HG03108 (cell line): ENCODE data around the gene NRDC.
"Not testable (repeated sequence)": the region's sequence is repeated elsewhere in the genome, so short reads cannot be mapped to it uniquely, and the experiment has no call there.

Experiments used
- ATAC-seq: cut with Tn5 transposase; IDR thresholded peaks from one replicate; pipeline ENCODE4 v1.9.1; 2021; ENCODE audit warnings: moderate library complexity; ENCODE audit not compliant: unreplicated experiment

Gene NRDC

DNA sequence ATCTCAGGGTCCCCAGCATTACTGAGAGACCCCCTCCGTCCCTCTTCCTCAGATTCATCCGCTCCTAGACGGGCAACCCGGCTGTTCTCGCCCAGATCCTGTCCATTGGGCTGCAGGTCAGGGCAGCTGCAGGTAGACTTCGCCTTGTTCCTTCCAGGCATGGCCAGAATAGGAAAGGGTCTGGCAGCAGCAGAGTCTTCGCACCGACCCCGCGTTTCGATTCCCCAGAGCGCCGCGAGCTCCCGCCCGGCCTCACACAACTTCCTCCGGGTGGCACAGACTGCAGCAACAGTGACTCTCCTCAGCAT lies 265 bp downstream of the NRDC start:
- ATAC-seq = no peak

DNA sequence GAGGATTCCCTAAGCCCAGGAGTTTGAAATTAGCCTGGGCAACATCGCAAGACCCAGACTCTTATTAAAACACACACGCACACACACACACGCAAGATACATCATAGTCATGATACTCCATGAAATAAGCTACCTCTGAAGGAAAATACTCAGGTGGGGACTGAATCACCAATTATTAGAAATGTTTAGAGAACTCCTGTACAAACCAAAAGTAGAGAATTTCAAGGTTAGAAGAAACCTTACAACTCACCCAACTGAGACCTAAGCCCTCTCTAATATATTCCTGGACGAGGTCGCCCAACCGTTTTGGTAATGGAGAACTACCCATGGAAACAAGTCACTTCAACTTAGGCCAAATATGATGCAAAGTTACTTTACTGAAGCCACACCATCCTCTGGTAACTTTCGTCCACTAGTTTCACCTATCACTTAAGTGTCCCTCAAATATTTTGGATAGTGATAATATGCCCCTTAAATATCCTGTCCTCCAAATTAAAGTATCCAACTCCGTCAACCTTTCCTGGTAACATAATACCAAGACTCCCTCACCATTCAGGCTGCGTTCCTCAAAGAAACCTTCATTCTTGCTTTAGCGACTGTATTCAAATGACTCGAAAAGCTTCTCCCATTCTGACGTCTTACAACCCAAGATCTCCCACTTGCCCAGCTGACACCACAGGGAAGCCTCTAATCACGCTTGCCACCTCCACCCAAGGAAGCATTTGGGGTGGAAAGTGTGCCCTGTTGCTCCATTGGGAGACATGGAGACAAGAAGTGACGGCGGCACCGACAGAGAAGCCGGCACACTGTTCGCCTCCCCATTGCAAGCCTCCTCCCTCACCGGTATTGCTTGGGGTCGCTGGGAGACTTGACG lies 856 bp downstream of the NRDC start:
- ATAC-seq = no peak

DNA sequence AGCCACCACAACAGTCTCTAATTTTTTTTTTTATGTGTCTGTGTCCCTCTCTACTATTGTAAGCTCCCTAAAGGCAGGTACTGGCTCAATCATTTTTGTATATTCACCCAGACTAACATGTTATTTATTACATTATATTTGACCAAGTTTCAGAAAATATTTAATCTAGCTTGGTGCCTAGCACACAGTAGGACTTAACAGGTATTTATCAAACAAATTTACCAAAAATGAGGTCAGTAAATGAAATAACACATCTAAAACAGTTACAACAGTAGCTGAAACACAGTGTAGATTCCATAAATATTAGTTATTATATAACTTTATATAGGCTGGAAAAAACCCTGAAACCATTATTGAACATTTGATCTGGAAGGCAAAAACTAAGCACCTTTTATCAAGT lies 2.7 kb downstream of the NRDC start:
- no peak for ATAC-seq

DNA sequence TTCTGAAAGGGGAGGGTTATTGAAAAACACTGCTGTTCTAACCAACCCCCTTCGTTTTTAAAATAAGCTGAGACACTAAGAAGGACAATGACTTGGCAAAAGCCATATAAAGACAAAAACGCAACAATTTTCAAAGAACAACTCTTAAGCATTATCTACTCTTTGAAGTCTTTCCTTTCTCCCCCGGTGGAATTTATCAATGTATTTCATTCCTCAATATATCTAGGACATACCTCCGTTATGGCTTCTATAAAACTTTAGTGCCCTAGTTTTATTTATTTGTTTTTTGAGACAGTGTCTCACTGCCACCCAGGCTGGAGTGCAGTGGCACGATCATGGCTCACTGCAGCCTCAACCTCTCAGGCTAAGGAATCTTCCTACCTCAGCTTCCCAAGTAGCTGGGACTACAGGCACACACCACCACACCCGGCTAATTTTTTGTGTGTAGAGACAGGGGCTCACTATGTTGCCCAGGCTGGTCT lies 3.2 kb downstream of the NRDC start:
- ATAC-seq = no peak

DNA sequence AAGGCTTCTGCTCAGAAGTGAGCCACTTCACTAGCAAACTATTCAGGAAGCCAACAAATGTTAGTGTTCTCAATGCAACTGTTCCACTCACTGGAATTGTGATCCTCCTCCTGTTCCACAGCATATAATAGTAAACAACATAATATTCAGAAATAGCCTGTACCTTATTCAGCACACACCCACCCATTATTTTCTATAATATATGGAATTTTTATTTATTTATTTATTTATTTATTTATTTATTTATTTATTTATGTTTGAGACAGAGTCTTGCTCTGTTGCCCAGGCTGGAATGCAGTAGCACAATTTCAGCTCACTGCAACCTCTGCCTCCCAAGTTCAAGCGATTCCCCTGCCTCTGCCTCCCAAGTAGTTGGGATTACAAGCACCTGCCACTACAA lies 5.3 kb downstream of the NRDC start:
- ATAC-seq = not testable (repeated sequence)

DNA sequence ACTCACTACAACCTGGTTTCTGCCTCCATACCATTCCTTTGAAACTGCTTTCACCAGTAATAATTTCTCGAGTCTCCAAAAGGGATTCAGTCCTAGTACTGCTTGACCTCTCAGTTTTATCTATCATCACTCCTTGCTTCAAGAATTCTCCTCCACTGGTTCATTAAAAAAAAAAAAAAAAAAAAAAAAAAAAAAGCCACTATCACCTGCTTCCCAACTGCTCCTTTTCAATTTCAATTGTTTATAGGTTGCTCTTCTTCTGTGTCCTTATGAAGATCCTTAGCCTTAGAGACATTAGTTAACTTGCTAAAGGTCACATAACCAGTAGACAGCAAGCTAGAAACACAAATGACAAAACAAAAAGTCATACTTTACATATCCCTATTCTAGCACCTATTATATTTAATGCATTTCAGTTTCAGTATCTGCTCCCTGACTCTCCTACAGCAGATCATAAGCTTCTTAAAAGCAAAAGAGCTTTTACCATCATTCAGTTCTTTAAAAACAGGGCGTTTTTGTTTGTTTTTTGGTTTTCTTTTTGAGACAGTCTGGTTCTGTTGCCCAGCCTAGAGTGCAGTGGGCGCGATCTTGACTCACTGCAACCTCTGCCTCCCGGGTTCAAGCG lies 7.1 kb downstream of the NRDC start:
- ATAC-seq = no peak

DNA sequence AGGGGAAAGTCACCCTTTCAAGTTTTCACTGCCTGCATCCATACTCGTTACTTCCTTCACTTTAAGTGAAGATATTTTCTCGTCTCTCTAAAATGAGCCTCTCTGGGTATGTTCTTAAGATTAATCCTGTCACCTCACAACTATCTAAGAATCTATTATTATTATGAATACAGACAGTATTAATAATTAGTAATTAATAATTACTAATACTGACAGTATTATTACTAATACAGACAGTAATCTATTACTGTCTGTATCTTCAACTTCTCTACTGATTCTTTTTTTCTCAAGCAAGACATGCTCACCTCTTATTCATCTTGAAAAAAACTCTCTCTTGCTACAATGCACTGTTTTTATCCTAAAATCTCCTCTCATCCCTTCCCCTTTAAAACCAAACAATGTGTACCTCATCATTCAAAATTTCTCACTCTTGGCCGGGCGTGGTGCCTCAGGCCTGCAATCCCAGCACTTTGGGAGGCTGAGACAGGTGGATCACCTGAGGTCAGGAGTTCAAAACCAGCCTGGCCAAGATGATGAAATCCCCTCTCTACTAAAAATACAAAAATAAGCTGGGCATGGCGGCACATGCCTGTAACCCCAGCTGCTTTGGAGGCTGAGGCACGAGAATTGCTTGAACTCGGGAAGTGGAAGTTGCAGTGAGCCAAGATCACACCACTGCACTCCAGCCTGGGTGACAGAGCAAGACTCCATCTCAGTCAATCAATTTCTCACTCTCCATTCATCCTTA lies 7.8 kb downstream of the NRDC start:
- ATAC-seq = no peak

DNA sequence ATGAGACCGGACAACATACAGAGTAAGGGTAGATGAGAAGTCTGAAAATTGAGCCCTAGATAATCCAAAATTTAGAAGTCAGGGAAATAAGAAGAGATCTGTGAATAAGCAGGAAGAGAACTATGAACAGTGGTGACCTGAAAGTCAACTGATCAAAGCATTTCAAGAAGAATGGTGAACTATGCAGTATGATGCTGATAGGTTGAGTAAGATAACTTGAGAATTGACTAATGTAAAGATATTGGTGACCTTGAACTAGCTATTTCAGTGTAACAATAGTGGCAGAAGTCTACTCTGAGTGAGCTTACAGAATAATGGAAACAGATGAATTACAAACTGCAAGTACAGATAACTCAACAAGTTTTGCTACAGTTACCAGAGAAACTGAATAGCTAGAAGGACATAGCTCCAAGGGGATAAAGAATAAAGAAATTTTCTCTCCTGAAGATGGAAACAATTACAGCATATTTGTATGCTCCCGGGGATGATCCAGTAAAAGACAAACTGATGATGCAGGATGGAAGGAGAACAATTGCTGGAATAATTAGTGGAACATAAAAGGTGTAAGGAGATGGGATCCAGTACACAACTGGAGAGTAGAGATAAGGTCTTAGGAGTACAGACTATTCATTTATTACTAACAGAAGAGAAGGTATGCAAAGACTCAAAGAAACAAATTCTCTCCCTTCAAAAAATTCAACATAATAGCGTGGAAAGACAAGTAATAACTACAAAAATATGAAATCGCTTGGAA lies 10.9 kb downstream of the NRDC start:
- no peak for ATAC-seq

DNA sequence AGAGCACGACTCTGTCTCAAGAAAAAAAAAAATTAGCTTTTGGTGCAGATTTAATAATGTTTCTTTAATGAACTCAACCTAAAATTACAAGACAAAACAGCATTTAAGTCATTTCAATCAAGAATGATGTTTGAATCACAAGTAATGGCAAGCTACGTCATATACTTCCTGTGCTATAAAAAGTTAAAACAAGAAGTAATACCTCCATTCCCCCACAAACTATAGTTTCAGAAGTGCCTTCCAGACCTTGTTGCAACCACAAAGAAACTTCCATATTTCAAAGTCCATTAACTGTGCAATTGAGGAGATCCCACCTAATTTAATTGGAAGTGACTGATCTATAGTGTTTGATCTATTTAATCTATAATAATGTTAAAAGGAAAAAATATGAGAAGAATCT lies 15.1 kb downstream of the NRDC start:
- ATAC-seq = peak; percentile 66

DNA sequence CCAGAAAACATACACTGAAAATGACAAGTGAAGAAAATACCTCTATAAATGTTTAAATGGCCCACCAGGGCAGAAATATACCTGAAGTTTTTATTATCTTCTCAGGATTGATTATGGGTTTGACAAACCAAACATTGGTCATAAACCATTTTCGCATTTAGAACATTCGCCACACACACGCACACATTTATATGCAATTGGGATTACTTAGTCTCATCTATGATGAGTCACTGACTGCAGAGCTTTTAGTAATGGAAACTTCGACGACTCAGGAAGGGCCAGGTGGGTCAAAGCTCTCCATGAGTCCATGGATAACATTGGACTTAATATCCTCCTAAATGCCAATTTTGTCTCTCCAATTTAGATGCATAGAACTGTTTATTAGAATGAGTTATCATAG lies 16.9 kb downstream of the NRDC start:
- ATAC-seq = no peak

DNA sequence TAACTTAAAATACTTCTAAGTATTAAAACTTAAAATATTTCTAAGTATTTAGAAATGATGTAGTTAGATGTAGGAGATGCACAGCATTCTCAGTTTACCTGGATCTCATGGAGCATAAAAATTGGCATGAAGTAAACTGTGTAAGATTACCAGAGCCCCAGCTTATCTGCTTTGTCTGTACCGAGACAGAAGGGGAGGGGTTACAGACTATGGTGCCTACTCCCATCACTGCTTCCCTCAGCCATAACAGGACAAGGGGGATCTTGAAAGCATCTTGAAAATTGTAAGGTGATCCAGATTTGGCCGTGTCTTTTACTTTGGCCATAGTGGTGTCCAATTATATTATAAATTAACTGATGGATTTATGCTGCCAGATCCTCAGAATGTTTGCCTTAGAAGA lies 18.8 kb downstream of the NRDC start:
- ATAC-seq = no peak

DNA sequence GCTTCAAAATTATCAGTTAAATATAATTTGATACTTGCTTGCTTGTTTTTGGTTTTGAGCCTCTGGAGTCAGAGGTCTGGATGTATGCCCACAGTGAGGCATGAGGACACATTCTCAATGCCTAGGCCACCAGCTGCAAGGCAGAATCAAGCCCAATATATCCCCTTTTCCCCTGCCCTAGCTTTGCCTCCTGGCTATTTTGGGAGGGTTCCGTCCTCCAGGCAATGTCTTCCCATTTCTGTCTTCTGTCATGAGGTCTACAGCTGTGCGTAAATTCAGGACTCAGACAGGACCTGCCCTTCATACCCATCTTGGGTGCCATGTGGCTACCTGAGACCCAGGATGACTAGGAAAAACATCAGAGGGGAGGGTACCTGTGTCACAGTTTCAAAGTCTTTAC lies 19.2 kb downstream of the NRDC start:
- no peak for ATAC-seq

DNA sequence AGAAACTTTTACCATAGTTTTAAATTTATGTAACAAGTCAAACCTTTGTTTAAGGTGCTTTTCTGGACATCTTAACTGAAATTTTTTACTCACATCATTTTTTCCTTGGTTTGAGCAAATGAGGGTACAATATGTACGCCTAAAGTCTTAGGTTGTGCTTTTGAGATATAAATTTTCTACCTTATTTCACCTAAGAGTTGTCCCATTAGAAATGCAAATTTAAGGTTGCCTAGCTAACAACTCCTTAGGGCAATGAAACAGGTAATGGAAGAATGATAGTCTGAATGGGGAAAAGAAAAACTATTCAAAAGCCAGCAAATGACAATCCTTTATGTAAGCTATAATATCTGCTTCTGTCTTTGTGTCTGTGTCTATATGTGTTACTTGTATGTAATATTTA lies 19.6 kb downstream of the NRDC start:
- no peak for ATAC-seq

DNA sequence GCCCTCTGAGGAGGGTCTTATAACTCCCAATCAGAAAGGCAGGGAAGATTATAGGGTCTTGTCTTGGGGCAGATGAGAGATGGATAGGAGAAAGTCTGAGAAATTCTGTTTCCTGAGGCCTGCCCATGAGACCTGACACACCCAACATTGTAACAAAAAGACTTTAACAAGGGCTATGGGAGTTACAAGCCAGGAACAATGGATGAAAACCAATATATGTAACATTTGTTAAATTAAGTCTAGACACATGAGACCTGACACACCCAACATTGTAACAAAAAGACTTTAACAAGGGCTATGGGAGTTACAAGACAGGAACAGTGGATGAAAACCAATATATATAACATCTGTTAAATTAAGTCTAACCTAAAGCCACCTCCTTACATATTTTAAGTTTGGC lies 21.8 kb downstream of the NRDC start:
- ATAC-seq = no peak

DNA sequence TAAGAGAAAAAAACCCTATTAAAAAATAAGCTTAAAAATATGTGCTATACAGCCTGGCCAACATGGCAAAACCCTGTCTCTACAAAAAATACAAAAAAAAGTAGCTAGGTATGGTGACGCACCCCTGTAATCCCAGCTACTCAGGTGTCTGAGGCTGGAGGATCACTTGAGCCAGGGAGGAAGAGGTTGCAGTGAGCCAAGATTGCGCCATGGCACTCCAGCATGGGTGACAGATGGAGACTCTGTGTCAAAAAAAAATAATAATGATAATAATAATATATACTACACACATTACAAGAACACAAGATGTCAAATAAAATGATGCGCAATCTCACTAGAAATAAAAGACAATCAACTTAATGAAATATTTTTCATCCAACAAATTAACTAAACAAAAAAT lies 22.9 kb downstream of the NRDC start:
- no peak for ATAC-seq

DNA sequence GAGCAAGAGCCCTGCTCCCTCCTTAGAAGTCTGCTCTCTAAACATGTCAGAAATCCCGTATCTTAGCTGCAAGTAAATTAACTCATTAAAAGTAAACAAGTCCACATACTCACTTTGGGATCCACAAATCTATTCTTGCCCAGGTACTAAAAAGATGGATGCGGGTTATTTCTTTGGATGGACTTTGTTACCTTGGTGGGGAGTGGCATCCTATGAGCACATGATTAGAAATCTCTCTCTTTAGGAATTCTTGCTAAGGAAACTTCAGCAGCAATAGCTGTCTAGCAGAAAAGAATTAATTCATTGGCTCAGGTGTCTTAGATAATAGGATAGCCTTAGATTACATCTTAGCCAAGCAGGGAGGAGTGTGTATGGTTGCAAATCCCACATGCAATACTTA lies 25.2 kb downstream of the NRDC start:
- no peak for ATAC-seq

DNA sequence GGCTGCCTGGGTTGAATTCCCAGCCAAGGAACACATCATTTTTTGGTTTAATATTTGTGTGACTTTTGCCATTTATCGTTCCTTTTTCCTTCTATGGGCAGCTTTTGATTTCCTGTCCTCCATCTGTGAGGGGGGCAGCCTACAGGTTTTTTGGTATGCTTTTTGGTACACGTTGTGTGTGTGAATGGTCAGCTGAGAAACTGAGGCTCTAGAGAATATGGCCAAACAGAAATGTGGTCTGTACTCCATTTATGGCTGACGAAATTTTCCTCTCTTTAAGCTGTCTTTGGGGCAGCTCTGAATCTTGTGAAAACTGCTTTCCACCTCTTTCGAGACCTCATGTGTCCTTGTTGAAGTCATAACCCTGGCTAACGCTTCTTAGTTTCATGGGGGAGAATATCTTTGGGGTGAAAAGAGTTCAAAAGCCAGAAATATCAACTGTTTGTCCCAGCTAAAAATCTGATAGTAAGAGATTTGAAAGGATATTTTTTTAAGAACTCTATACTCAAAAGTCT lies 26.6 kb downstream of the NRDC start:
- no peak for ATAC-seq

DNA sequence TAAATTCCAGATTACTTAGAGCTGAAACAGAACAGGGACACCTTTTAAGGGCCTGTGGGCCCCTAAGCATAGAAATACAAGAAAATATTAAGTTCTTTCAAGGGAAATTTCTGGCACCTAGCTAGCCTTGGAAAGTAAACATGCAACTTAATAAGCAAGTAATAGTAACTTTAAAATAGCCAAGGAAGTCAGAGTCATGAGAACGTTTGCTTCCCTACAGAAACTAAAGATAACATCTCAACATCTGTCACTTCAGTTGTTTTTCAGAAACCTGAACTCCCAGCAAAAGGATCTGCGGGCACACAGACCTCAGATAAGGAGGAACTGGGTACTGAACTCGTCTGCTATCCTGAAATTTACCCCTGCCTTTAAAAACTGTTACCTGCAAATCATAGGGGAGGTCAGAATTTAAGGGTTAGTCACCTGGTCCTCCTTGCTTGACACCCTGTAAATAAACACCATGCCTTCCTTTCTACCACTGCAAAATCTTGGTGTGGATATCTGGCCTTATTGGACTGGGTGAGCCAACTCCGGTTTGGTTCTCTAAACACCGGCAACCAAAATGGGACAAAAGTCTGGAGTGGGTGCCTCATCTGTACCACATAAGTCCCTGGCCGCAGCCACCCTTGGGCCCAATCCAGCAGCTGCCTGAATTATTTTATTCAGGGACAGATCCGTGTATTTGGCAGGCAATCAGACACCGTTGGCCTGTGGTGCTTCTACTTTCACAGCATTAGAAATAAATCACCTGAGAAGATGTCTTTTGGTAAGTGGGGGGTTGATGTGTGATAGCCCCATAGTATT lies 27.9 kb downstream of the NRDC start:
- no peak for ATAC-seq

DNA sequence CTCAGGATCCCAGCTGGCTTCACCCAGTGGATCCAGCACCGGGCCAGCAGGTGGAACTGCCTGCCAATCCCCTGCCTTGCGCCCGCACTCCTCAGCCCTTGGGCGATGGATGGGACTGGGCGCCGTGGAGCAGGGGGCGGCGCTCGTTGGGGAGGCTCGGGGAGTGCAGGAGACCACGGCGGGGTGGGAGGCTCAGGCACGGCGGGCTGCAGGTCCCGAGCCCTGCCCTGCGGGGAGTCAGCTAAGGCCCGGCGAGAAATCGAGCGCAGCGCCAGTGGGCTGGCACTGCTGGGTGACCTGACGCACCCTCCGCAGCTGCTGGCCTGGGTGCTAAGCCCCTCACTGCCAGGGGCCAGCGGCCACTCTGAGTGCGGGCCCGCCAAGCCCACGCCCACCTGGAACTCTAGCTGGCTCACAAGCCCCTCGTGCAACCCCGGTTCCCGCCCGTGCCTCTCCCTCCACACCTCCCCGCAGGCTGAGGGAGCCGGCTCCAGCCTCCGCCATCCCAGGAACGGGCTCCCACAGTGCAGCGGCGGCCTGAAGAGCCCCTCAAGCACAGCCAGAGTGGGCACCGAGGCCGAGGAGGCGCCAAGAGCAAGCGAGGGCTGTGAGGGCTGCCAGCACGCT lies 31.1 kb downstream of the NRDC start:
- ATAC-seq = no peak

DNA sequence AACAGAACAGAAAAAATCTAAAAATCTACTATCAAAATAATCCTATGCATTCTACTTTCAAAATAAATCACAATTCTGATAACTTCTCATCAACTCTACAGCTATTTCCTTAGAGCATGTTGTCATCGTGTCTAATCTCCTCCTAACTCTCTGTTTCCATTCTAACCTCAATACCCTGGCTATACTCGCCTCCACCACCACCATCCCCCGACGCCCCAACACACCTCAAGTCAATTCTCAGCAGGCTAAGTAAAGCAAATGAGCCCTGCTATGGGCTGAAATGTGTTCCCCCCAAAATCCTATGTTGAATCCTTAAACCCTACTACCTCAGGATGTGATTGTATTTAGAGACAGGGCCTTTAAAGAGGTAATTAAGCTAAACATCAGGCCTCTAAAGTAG lies 34.6 kb downstream of the NRDC start:
- no peak for ATAC-seq
